Measurements from ENCODE around the gene KIF21B.
A peak's percentile ranks its signal among the peaks of the same experiment; 100 is the strongest.
"Not testable (repeated sequence)": the region's sequence is repeated elsewhere in the genome, so short reads cannot be mapped to it uniquely, and the experiment has no call there.

The KIF21B gene

GRCh38 chr1:200969726-200970561, 53.6 kb downstream of the KIF21B start:
- no peak for DNase-seq

- no peak for DNase-seq
Measured at GRCh38 chr1:200968469-200969410, 54.8 kb downstream of the KIF21B start.

DNA sequence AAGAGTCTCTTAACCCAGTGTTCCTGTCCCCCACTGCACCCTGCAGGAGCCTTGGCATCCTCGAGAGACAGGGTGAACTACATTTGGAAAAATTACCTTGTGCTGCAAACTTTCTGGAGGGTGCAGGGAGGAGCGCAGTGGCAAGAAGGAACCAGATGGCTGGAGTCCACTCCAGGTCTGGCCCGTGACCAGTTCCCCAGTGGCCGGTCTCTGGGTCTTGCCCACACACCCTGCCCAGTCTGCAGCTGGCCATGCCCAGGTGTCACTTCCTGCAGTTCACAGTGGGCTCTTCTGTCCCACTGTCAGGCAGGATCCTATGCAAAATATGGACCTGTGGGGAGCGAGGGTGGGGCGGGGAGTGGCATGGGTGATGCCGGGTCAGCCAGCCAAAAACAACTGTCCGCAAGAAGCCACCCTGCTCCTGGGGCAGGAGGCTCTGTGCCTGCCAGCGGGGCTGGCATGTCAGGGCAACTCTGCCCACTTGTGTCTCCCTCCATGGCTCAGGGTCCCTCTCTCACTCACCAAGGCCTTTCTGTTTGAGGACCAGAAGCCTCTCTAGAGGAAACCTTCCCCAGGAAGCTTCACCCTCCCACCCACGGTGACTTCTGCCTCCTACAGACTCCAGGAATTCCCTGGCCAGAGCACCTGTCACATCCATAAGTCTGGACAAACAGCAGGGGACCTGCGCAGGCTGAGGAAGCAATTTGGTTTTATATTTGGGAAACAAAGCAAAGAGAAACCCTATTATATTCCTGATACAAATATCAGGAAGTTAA, 55.6 kb downstream of the KIF21B start:
- DNase-seq: no peak

- no peak for DNase-seq
Measured at GRCh38 chr1:200966934-200967333, 56.6 kb downstream of the KIF21B start.

DNA sequence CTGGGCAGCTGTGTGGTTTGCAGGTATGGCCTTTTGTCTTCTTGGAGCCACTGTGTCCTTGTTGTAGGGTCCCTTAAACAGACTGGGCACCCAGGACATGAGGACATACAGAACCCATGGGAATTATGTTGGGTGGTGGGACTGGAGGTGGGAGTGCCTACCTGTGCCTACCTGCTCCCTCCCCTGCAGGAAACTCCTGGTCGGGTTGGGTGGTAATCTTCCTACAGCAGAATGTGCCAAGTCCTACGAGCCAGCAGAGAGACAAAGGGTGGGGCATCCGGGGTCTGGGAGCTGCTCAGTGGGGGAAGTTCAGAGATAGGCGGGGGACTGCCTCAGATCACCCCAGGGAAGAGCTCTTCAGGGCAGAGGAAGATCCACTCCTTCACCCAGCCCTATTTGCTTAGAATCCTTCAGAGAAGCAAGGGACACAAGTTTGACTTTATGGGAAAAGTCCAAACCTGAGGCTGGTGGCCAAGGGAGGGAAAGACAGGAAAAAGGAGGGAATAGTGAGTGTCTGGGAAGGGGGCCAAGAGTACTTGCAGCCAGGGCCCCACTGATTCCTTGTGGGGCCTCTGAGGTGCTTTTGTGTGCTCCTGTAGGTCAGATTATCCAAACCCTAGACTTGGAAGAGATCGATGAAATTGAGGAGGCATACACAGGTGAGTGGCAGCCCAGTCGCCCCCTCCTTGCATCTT, 58.3 kb downstream of the KIF21B start:
- no peak for DNase-seq

DNA sequence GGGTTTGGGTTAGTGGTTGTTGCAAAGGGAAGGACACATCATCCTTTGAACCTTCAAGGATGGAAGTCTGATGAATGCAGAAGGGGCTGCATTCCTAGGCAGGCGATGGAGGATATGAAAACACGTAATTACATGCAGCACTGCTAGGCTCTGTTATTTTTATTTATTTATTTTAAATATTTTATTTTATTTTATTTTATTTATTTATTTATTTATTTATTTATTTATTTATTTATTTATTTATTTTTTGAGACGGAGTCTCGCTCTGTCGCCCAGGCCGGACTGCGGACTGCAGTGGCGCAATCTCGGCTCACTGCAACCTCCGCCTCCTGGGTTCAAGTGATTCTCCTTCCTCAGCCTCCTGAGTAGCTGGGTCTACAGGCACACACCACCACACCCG, 59.6 kb downstream of the KIF21B start:
- not testable (repeated sequence) for DNase-seq

- no peak for DNase-seq
Measured at GRCh38 chr1:200963076-200963475, 60.4 kb downstream of the KIF21B start.

DNA sequence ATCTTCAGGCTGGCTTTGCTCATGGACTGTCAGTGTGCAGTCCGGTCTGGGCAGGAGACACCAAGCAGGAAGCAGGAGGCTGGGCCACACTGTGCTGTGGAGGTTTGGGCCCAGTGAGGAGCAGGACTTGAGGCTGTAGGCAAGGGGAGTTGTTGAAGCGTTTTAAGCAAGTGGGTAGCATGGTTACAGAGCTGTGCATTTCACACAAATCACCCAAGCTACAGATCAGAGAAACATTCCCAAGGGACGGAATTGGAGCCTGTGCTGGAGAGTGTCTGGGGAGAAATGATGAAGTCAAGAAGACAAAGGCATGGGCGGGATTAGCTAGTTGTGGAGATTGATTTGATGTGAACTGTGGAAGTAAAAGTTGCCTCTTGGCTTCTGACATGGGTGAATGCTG, 60.9 kb downstream of the KIF21B start:
- DNase-seq: no peak

DNA sequence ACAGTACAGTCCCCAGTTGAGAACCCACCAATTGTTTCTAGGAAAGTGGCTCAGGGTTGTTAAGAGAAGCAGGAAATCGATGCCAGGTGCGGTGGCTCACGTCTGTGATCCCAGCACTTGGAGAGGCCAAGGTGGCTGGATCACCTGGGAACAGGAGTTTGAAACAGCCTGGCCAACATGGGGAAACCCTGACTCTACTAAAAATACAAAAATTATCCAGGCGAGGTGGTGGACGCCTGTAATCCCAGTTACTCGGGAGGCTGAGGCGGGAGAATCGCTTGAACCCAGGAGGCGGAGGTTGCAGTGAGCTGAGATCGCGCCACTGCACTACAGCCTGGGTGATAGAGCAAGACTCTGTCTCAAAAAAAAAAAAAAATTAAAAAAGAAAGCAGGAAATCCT, 61.4 kb downstream of the KIF21B start:
- not testable (repeated sequence) for DNase-seq

DNA sequence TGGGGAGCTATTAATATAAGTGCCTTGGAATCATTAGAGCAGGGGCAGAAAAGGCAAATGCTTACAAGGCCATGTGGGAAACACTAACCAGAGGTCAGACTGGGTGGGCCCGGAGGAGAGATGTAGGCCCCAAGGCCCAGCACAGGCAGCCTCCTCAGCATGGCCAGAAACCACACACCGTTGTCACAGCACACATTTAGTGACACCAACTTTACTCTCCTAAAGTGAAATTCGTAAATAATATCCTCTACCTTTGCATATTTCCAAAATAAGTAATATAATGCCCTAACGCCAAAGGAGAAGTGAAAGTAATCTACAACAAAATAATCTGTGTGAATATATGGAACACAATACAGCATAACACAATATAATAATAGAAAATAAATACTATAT, 62.6 kb downstream of the KIF21B start:
- no peak for DNase-seq

DNA sequence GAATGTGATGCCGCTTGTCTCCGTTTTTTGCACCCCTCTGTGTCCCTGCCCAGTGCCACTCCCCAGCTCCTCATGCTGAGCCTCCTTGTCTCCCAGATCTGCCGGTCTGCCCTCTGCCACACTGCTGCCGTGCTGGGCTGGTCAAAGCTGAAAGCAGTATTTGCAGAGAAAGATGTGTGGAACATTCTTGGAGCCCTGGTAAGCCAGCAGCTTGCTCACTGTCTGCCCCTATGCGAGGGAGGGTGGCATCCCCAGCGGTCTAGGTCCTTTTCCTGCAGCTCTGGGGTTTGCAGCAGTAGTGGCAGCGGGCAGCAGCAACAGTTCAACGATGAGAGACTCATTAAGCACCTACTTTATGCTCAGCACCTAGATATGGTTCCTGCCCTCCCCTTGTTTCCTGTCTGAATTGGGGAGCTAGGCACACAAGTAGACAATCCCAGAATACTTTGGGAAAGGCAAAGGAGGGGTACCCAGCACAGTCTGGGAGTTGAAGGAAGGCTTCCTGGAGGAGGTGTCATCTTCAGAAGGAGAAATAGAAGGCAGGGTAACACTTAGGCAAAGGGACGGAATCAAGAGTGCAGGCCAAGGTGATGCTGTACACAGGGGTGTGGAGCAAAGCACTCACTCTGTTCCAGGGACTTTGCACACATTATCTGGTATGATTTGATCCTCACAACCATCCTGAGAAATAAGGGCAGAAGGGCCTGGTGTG, 63.1 kb downstream of the KIF21B start:
- DNase-seq: no peak

DNA sequence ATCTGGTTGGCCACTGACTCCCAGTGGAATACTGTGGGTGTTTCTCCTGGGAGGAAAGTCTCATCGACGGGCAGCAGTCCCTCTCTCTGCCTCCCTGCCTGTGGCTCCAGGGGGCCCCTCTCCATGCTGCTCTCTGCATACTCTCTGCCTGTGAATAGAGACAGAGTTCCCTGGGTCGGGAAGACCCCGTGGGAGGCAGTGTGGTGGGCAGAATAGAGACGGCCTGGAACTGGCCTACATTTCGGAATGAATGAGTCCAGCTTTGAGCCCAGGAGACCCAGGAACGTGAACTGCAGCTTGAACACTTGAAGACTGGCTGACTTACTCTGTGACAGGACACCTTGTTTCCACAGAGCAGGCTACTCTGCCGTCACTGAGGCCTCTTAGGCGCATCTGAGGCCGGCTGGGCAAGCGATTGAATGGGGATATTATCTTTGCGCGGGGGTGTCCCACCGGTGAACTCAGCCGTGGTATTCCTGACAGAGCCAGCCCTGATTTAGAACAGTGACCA, 64.0 kb downstream of the KIF21B start:
- no peak for DNase-seq

DNA sequence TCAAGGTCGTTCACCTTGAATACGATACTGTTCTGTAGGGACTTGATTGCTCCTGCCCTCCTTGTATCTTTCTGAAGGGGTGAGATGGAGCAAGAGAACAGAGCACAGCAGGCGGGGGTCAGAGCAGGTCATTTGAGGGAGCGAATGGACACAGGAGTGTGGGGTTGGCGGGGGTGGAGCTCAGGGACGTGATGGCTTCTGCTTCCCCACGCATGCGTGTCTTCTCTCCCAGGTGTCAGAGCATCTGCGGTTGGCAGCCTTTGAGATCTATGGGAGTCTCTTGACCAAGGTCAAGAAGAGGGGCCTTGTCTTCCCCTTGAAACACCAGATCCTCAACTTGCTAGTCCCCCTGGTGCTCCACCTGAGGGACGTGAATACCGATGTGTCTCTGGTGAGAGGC, 64.9 kb downstream of the KIF21B start:
- no peak for DNase-seq

DNA sequence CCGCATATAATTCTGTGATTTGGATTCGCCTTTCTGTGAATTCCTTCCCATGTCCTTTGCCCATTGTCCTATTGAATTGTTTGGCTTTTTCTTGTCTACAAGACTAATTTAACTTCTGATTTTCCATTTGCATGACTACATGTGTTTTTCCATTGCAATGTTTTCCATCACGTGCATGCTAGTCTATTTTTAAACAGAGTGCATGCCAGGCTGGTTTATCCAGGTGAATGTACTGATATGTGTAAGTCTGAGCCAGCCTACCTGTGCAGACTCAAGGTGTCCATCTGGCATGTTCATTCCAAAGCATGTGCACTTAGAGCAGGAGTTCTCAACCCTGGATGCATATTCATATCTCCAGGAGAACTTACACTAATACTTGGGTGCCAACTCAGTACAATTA, 69.1 kb downstream of the KIF21B start:
- no peak for DNase-seq

- no peak for DNase-seq
Measured at GRCh38 chr1:200951016-200951415, 72.5 kb downstream of the KIF21B start.

DNA sequence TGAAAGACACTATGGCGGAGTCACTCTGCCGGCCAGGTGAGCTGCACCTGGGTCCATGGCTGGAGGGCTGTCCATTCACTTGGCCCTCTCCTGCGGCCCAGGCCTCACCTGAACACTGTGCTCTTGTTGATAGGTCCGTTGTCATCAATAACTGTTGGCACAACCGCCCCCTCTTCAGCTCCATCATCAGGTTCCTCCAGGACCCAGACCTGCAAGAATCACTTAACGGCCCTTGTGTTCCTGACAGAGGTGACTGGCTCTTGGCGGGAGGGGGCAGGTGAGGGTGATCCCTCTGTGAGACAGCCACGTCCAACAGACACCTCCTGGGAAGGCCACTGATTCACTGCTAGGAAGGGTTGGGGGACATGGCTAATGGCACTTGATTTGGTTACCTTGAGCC, 73.9 kb downstream of the KIF21B start:
- no peak for DNase-seq

DNA sequence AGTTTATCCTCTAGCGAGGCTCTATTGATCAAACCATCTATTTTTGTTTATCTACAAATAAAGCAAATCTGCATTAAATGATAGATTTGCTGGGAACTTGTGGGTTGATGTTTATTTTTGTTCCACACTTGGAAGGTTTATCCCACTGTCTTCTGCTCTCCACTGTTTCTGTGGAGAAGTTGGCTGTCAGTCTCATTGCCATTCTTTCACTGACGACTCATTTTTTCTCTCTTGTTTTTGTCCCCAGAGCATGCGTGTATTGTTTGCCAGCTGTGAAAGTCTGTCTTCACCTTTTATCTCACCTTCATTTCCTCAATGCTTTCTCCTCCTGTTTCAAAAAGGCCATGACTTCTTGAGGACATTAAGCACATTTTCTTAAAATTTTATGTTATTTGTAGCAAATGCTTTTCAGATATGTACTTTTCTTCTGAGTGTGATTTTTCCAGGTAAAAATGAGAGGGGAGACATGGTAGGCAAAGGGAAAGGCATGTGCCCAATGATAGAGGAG, 76.4 kb downstream of the KIF21B start:
- DNase-seq: no peak

- DNase-seq: no peak
Measured at GRCh38 chr1:200945111-200945510, 78.4 kb downstream of the KIF21B start.

DNA sequence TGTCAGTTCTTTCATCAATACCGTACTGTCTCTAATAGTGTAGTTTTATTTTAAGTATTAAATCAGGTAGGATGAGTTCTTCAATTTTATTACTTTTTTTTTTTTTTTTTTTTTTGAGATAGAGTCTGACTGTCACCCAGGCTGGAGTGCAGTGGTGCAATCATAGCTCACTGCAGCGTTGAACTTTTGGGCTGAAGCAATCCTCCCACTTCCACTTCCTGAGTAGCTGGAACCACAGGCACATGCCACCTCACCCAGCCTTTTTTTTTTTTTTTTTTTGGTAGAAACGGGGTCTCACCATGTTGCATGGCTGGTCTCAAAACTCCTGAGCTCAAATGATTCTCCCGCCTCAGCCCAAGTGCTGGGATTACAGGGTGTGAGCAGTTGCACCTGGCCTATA, 84.6 kb downstream of the KIF21B start:
- DNase-seq: peak; percentile 15

- not testable (repeated sequence) for DNase-seq
Measured at GRCh38 chr1:200935286-200935962, 88.1 kb downstream of the KIF21B start.

Measured in hematopoietic multipotent progenitor cell treated with erythropoietin and hydrocortisone succinate and interleukin-3 and kit ligand, for 8 days (in vitro differentiated cells).